Measurements from ENCODE around the gene ITGA2B.
A peak's percentile ranks its signal among the peaks of the same experiment; 100 is the strongest.
"Not testable (repeated sequence)": the region's sequence is repeated elsewhere in the genome, so short reads cannot be mapped to it uniquely, and the experiment has no call there.

The ITGA2B gene

DNA sequence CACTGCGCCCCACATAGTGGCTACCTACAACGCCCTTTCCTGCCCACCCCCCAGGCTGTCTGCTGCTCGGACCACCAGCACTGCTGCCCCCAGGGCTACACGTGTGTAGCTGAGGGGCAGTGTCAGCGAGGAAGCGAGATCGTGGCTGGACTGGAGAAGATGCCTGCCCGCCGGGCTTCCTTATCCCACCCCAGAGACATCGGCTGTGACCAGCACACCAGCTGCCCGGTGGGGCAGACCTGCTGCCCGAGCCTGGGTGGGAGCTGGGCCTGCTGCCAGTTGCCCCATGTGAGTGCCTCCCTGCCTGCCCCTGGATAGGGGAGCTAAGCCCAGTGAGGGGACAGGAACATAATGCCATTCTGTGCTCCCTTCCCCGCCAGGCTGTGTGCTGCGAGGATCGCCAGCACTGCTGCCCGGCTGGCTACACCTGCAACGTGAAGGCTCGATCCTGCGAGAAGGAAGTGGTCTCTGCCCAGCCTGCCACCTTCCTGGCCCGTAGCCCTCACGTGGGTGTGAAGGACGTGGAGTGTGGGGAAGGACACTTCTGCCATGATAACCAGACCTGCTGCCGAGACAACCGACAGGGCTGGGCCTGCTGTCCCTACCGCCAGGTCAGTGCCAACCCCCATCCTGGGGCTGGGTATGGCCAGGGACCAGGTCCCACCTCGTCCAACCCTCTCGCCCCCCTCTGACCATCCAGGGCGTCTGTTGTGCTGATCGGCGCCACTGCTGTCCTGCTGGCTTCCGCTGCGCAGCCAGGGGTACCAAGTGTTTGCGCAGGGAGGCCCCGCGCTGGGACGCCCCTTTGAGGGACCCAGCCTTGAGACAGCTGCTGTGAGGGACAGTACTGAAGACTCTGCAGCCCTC is 37.3 kb downstream of the ITGA2B start:
- no peak for DNase-seq (ENCODE audit: low read depth)

- no peak for DNase-seq (ENCODE audit: low read depth)
Observed at GRCh38 chr17:44351464-44351863, 38.0 kb downstream of the ITGA2B start.

GRCh38 chr17:44350733-44351226 is 38.7 kb downstream of the ITGA2B start:
- DNase-seq (ENCODE audit: low read depth), result no peak

DNA sequence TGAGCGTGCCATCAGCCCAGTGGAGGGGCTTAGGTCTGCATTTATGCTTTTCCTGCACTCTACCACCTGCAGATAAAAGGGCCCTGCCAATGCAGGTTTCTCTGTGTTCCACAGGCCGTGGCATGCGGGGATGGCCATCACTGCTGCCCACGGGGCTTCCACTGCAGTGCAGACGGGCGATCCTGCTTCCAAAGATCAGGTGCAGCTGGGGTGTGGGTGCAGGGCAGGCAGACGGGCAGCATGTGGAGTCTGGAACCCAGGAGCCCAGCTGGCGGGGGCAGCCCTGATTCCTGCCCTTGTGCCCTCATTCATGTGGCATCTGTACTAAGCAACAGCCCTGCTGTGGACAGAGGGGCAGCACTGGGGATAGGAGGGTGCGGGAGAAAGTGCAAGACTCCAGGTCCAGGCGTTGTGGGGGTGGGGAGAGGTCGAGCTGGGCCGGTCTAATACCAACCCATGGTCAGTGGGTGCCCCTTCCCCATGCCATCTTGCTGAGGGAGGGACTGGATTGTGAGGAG is 39.8 kb downstream of the ITGA2B start:
- DNase-seq (ENCODE audit: low read depth), result no peak

DNA sequence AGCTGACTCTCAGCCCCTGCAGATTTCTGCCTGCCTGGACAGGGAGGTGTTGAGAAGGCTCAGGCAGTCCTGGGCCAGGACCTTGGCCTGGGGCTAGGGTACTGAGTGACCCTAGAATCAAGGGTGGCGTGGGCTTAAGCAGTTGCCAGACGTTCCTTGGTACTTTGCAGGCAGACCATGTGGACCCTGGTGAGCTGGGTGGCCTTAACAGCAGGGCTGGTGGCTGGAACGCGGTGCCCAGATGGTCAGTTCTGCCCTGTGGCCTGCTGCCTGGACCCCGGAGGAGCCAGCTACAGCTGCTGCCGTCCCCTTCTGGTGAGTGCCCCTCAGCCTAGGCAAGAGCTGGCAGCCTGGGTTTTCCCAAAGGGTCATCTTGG is 40.5 kb downstream of the ITGA2B start:
- DNase-seq (ENCODE audit: low read depth), result no peak

- DNase-seq (ENCODE audit: low read depth), result no peak
Observed at GRCh38 chr17:44348234-44348987, 41.0 kb downstream of the ITGA2B start.

GRCh38 chr17:44347206-44348055 is 42.0 kb downstream of the ITGA2B start:
- DNase-seq (ENCODE audit: low read depth), result not testable (repeated sequence)

DNA sequence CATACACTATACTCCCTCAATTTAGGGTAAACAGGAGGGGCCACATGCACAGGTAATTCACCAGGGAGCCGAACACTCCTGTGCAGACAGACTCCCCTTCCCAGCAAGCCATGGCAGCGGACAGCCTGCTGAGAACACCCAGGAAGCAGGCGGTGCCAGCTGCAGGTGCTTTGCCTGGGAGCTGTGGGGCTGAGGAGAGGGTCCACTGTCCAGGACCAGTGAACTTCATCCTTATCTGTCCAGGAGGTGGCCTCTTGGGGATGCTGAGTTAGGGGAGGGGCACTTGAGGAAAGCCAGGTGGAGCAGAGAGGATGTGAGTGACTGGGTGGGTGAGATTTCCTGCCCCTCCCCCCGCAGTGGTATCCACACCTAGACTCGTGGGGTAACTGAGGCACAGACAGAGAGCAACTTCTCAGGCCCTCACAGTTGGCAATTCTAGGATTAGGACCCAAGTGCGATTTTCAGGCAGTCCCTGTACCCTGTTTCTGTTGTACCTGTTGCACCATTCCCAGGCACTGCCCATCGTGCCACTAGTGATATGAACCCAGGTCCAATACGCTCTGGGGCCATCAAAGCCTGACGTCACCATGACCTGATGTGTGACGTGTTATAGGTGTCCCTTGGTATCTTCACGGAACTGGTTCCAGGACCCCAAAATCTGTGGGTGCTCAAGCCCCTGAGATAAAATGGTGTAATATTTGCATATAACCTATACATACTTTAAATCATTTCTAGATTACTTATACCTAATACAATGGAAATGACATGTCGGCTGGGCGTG is 43.2 kb downstream of the ITGA2B start:
- no peak for DNase-seq (ENCODE audit: low read depth)

GRCh38 chr17:44345454-44346026 is 43.9 kb downstream of the ITGA2B start:
- peak; percentile 29 for DNase-seq (ENCODE audit: low read depth)

DNA sequence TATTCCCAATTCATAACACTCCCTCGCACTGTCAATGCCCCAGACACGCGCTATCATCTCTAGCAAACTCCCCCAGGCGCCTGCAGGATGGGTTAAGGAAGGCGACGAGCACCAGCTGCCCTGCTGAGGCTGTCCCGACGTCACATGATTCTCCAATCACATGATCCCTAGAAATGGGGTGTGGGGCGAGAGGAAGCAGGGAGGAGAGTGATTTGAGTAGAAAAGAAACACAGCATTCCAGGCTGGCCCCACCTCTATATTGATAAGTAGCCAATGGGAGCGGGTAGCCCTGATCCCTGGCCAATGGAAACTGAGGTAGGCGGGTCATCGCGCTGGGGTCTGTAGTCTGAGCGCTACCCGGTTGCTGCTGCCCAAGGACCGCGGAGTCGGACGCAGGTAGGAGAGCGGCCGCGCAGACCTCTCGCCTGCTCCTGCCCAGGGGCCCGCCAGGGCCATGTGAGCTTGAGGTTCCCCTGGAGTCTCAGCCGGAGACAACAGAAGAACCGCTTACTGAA is 44.5 kb downstream of the ITGA2B start, which contains the start of gene GRN:
Gene GRN, plus strand, starts transcription at position 364 of the 515 bp plus-strand sequence. CDS start 3,863 bp downstream, outside the sequence.
- DNase-seq (ENCODE audit: low read depth), result peak; percentile 97

- no peak for DNase-seq (ENCODE audit: low read depth)
Observed at GRCh38 chr17:44343510-44344209, 45.8 kb downstream of the ITGA2B start.

DNA sequence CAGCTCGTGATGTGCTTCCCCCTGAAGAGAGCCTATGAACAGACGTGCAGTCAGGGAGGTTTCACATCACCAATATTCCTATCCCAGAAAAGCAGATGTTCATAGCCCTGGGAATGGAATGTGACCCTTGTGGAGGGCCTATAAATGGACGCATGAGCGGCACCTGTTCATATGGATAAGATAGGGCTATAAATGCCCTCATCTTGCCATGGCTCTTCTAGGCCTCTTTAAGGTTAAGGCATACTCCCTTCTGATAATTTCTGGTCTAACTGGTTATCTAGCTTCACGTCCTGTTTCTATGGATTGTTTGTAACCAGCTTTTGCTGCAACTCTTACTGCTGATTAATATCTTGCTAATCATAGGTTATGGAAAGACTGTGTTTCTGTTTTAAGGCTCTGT is 48.9 kb downstream of the ITGA2B start:
- DNase-seq (ENCODE audit: low read depth), result not testable (repeated sequence)

DNA sequence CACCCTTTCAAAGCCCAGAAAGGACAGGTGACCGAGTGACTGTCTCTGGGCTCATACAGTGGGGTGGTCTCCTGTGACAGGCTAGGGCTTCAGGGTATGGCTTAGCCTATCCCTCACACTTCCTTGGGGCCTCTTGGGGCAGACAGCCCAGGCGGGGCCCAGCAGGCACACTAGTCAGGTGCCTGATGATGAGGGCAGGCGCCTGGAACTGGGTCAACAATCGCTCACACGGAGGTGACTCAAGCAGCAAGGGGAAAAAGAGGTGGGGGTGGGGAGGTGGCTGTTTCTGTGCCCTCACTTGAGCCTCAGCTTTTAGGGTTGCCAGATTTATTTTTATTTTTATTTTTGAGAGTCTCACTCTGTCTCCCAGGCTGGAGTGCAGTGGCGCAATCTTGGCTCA is 50.7 kb downstream of the ITGA2B start:
- DNase-seq (ENCODE audit: low read depth), result no peak

DNA sequence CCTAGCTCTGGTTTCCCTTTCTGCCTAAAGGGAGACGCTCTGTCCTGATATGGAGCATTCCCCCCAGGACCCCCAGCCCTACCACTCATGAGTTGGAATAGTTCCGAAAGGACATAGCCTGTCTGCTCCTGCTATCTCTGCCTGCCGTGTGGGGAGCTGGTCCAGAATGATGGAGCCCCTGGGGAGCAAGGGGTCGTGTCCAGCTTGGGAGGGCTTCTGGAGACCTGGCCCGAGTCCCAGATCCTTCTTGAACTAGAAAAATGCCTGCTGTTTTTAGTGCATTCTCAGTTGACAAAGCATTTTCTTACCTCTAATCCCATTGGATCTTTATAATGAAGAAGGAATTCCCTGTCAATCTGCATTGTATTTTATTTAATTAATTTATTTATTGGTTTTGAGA is 53.5 kb downstream of the ITGA2B start:
- DNase-seq (ENCODE audit: low read depth), result no peak

DNA sequence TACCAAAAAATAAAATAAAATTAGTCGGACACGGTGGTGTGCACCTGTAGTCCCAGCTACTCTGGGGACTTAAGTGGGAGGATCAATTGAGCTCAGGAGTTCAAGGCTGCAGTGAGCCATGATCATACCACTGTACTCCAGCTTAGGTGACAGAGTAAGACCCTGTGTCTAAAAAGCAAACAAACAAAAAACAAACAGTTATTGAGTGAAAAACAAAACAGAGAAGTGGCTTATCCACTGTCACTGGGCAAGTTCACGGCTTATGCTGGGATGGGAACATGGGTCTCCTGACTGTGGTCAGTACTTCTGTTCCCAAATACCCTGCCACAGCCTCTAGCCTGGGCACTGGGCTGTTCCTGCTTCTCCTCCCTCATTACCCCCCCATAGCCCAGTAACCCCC is 53.9 kb downstream of the ITGA2B start:
- no peak for DNase-seq (ENCODE audit: low read depth)

DNA sequence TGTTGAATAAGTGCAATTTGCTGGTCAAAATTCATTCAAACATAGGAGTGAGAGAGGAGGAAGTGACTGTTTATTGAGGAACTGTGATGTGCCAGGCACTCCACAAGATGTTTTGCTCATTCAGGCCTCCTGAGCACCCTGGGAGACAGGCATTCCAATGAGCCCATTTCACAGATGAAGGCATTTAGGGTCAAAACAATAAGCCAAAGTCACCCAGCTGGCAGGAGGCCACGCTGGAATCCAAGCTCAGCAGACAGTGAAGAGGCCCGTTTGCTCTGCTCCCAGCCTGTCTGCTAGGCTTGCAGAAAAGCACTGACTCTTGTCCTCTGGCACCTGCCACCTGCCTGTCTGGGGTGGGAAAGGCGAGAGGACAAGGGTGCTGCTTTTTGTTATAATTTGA is 54.7 kb downstream of the ITGA2B start:
- no peak for DNase-seq (ENCODE audit: low read depth)

GRCh38 chr17:44334315-44334714 is 55.1 kb downstream of the ITGA2B start:
- DNase-seq (ENCODE audit: low read depth), result no peak

DNA sequence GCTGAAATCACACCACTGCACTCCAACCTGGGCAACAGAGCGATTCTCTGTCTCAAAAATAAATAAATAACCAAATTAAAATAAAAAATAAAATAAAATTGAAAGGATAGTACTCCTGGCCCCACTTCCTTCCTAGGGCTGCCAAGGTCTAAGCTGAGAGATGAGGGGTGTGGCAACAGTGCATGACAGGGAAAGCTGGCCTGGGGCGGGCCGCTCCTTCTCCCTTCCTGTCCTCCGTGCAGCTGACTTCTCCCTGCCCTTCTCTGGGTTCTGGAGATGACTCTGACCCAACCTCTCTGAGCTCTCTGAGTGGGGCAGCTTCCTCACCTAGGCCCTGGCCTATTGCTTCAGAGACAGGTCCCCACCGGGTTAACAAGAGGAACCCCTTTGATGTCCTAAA is 56.1 kb downstream of the ITGA2B start:
- DNase-seq (ENCODE audit: low read depth), result no peak

DNA sequence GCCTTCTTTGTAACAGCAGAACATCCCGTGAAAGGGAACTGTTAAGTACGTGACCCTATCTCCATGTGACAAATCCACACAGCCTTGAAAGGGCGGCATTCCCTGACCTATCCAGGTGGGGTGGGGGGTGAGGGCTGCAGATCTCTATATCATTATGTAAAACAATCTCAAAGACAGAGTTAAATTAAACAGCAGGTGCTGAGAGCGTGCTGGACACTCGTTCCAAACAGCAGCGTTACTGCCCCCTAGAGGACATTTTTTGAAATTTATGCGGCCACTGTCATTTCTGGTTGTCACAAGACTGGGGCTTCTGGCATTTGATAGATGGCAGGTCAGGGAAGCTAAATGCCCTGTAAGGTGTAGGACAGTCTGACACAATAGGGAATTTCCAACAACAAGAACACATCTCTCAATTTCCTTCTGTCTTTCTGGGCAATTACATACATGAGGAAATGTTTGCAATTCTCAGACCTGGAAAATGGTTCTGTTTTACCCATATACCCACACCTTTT is 58.1 kb downstream of the ITGA2B start:
- peak; percentile 49 for DNase-seq (ENCODE audit: low read depth)

DNA sequence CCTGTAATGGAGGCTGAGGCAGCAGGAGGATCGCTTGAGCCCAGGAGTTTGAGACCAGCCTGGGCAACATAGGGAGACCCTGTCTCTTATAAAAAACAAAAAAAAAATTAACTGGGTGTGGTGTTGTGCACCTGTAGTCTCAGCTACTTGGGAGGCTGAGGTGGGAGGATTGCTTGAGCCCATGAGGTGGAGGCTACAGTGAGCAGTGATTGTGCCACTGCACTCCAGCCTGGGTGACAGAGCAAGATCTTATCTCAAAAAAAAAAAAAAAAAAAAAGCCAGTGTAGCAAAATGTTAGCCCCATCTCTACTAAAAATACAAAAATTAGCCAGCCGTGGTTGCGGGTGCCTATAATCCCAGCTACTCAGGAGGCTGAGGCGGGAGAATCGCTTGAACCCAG is 59.2 kb downstream of the ITGA2B start:
- not testable (repeated sequence) for DNase-seq (ENCODE audit: low read depth)
